H1 (cell line): ENCODE measurements around the gene C16orf54. TPM values are rescaled to one million over a fixed set of nuclear protein-coding genes. Genes with fewer than 3 reads are reported as not detected.
"Not testable (repeated sequence)": the region's sequence is repeated elsewhere in the genome, so short reads cannot be mapped to it uniquely, and the experiment has no call there.

Experiments used
- CTCF ChIA-PET: fragments of 300-600 bp; sonication (Branson Sonifier 250); formaldehyde crosslinking; loops from one replicate; lab custom pipeline; 2021; ENCODE audit not compliant: partially characterized antibody; lab: Charles Lee
- POLR2A ChIA-PET: fragments of 300-600 bp; sonication (Branson Sonifier 250); formaldehyde crosslinking; loops from one replicate; lab custom pipeline; 2021; ENCODE audit warnings: inconsistent platforms; ENCODE audit not compliant: partially characterized antibody; lab: Charles Lee
- DNase-seq, 2 experiments: peaks; one replicate each; pipeline versions ENCODE4 v3.0.0 to v3.0.0-alpha.2; 2010 to 2022; ENCODE audit warnings: low spot score in 2 of 2, low read depth in 1 of 2, mixed read lengths in 1 of 2
- FAIRE-seq: peaks from 2 replicates; lab custom pipeline; 2011; peaks lifted over from hg19 to GRCh38; lab: Jason Lieb, UNC
- H2AFZ ChIP-seq: 2 replicates; pipeline ENCODE4 v1.8.1; 2012; ENCODE audit warnings: low read length, inconsistent platforms
- H2AK5ac ChIP-seq: 2 replicates; pipeline ENCODE4 v1.6.1; 2013; ENCODE audit warnings: low read depth, low read length
- H2BK120ac ChIP-seq: replicated peaks from 2 replicates; pipeline ENCODE3; 2013; ENCODE audit warnings: low read depth, low read length, inconsistent platforms
- H2BK12ac ChIP-seq: 2 replicates; pipeline ENCODE4 v1.6.1; 2013; ENCODE audit warnings: low read depth, low read length
- H2BK15ac ChIP-seq: 2 replicates; pipeline ENCODE4 v1.6.1; 2013; ENCODE audit warnings: low read length
- H2BK20ac ChIP-seq: 2 replicates; pipeline ENCODE4 v1.6.1; 2013; ENCODE audit warnings: low read length
- H2BK5ac ChIP-seq: 2 replicates; pipeline ENCODE4 v1.6.1; 2013; ENCODE audit warnings: low read depth, low read length
- H3K14ac ChIP-seq: 2 replicates; pipeline ENCODE4 v1.6.1; 2013; ENCODE audit warnings: inconsistent platforms; ENCODE audit not compliant: insufficient read length
- H3K18ac ChIP-seq: 2 replicates; pipeline ENCODE4 v1.6.1; 2013; ENCODE audit warnings: low read length; ENCODE audit errors: extremely low read depth
- H3K23ac ChIP-seq: 2 replicates; pipeline ENCODE4 v1.6.1; 2013; ENCODE audit warnings: inconsistent platforms; ENCODE audit not compliant: insufficient read length
- H3K23me2 ChIP-seq: 2 replicates; pipeline ENCODE4 v1.6.1; 2013; ENCODE audit warnings: low read depth, low read length
- H3K27ac ChIP-seq: 2 replicates; pipeline ENCODE4 v1.6.1; 2011; ENCODE audit warnings: low read depth, low read length, inconsistent platforms
- H3K27me3 ChIP-seq, 4 experiments: replicated peaks in 1 of 4; 1 replicate in 1 of 4; 2 replicates in 3 of 4; pipeline versions ENCODE4 v1.6.1 to v1.8.1; 2011 to 2013; ENCODE audit warnings: low read length in 3 of 4, mild to moderate bottlenecking in 3 of 4, inconsistent platforms in 2 of 4, mixed read lengths in 2 of 4, moderate library complexity in 1 of 4; ENCODE audit not compliant: control insufficient read depth in 3 of 4, insufficient read depth in 3 of 4; ENCODE audit errors: extremely low read depth in 1 of 4
- H3K36me3 ChIP-seq, 4 experiments: 2 replicates each; pipeline versions ENCODE4 v1.6.1 to v1.8.1; 2011 to 2013; ENCODE audit warnings: mild to moderate bottlenecking in 4 of 4, low read length in 3 of 4, moderate library complexity in 2 of 4, control low read depth in 1 of 4, inconsistent platforms in 1 of 4; ENCODE audit not compliant: insufficient read depth in 4 of 4, control insufficient read depth in 2 of 4
- H3K4ac ChIP-seq: replicated peaks from 2 replicates; pipeline ENCODE3; 2013; ENCODE audit warnings: low read length, low read depth, mixed read lengths, inconsistent platforms; ENCODE audit not compliant: insufficient read length
- H3K4me1 ChIP-seq, 4 experiments: replicated peaks in 1 of 4; 1 replicate in 1 of 4; 2 replicates in 3 of 4; pipeline versions ENCODE4 v1.6.1 to v1.8.1; 2011 to 2013; ENCODE audit warnings: low read length in 3 of 4, inconsistent platforms in 2 of 4, mixed read lengths in 1 of 4; ENCODE audit not compliant: insufficient read depth in 4 of 4, control insufficient read depth in 3 of 4
- H3K4me2 ChIP-seq, 2 experiments: 2 replicates each; pipeline versions ENCODE4 v1.6.1 to v1.8.1; 2011 to 2013; ENCODE audit warnings: low read depth in 2 of 2, low read length in 2 of 2, control low read depth in 1 of 2, inconsistent platforms in 1 of 2, mild to moderate bottlenecking in 1 of 2; ENCODE audit not compliant: insufficient read depth in 1 of 2
- H3K4me3 ChIP-seq, 4 experiments: fragments of 200-600, 300-600 bp in 1 of 4; sonication (generic), shearing (Covaris generic), sonication (Bioruptor Twin) in 1 of 4; 2 replicates each; pipeline versions ENCODE4 v1.5.1 to v1.8.1; 2011 to 2016; ENCODE audit warnings: low read length in 4 of 4, low read depth in 3 of 4, control low read depth in 2 of 4, inconsistent platforms in 2 of 4, mild to moderate bottlenecking in 2 of 4, mixed read lengths in 1 of 4, moderate library complexity in 1 of 4; ENCODE audit not compliant: insufficient read depth in 2 of 4; ENCODE audit errors: extremely low read depth in 1 of 4
- H3K56ac ChIP-seq: replicated peaks from 2 replicates; pipeline ENCODE3; 2013; ENCODE audit warnings: low read depth, mild to moderate bottlenecking, mixed read lengths, low read length, inconsistent platforms; ENCODE audit not compliant: insufficient read length
- H3K79me1 ChIP-seq: 2 replicates; pipeline ENCODE4 v1.6.1; 2013; ENCODE audit warnings: low read depth, low read length, control low read depth
- H3K79me2 ChIP-seq, 2 experiments: 2 replicates each; pipeline versions ENCODE4 v1.6.1 to v1.8.1; 2012 to 2013; ENCODE audit warnings: low read length in 2 of 2, mild to moderate bottlenecking in 2 of 2, inconsistent platforms in 1 of 2; ENCODE audit not compliant: insufficient read depth in 2 of 2, control insufficient read depth in 1 of 2
- H3K9ac ChIP-seq, 4 experiments: replicated peaks in 1 of 4; 1 replicate in 1 of 4; 2 replicates in 3 of 4; pipeline versions ENCODE4 v1.6.1 to v1.8.1; 2011 to 2013; ENCODE audit warnings: low read depth in 3 of 4, low read length in 3 of 4, control low read depth in 2 of 4, mild to moderate bottlenecking in 2 of 4, moderate library complexity in 2 of 4, inconsistent platforms in 1 of 4; ENCODE audit errors: extremely low read depth in 1 of 4
- H3K9me3 ChIP-seq, 2 experiments: 2 replicates each; pipeline versions ENCODE4 v1.6.1 to v1.8.1; 2012 to 2013; ENCODE audit warnings: mild to moderate bottlenecking in 2 of 2, moderate library complexity in 2 of 2, control low read depth in 1 of 2, inconsistent platforms in 1 of 2, low read depth in 1 of 2, low read length in 1 of 2, mixed read lengths in 1 of 2; ENCODE audit not compliant: insufficient read depth in 2 of 2
- H4K20me1 ChIP-seq, 2 experiments: replicated peaks in 1 of 2; 2 replicates each; pipeline versions ENCODE3 to v1.8.1; 2011 to 2013; ENCODE audit warnings: inconsistent platforms in 2 of 2, low read length in 2 of 2, mild to moderate bottlenecking in 1 of 2; ENCODE audit not compliant: insufficient read depth in 2 of 2, control insufficient read depth in 1 of 2
- H4K5ac ChIP-seq: 2 replicates; pipeline ENCODE4 v1.6.1; 2013; ENCODE audit warnings: low read length, low read depth, mixed read lengths, inconsistent platforms; ENCODE audit not compliant: insufficient read length
- H4K8ac ChIP-seq: 2 replicates; pipeline ENCODE4 v1.8.0; 2013; ENCODE audit warnings: mild to moderate bottlenecking, moderate library complexity, low read length, inconsistent platforms; ENCODE audit not compliant: insufficient read depth; ENCODE audit errors: extremely low read depth
- H4K91ac ChIP-seq: replicated peaks from 2 replicates; pipeline ENCODE3; 2013; ENCODE audit warnings: low read length, mixed read lengths, inconsistent platforms; ENCODE audit not compliant: insufficient read length
- WGBS, 2 experiments: shearing (Covaris generic) in 1 of 2; methylation state at CpG; one replicate each; pipeline versions ENCODE4 v1.1.6 to v1.1.7; 2013 to 2015; ENCODE audit warnings: low lambda C conversion rate in 2 of 2, mixed read lengths in 2 of 2, inconsistent platforms in 1 of 2, low coverage in 1 of 2, missing lambda C conversion rate in 1 of 2; ENCODE audit not compliant: insufficient replicate concordance in 2 of 2, insufficient coverage in 1 of 2, insufficient read length in 1 of 2; ENCODE audit errors: extremely low coverage in 1 of 2, missing lambda C conversion rate in 1 of 2; 5-methylcytosine and 5-hydroxymethylcytosine counted together
- polyA plus RNA-seq, 7 experiments: library from polyadenylated mRNA; depleted of rRNA in 3 of 7; stranded (reverse) in 5 of 7; unstranded in 2 of 7; fragments of >200 nt in 5 of 7; fragments of 200-250 nt in 2 of 7; gene quantifications; 1 replicate in 5 of 7; 2 replicates in 1 of 7; 4 replicates in 1 of 7; pipeline versions ENCODE4 v1.2.1 to v1.2.3, GENCODE V29; 2011 to 2013; ENCODE audit warnings: missing spikeins in 2 of 7, mixed read lengths in 2 of 7
- total RNA-seq: library from RNA; stranded (reverse); fragmentation: NEBNext Ultra II Directional; extraction: Animal tissue kit (Norgen Biotek cat#: 25700); gene quantifications from 2 replicates; pipeline ENCODE4 v1.2.1, GENCODE V29; 2021

Gene C16orf54
- total and polyA plus RNA-seq, 2 of the 8 experiments (the other 6 are each of a cell fraction or from before 2014, with no cell fraction given): not detected

GRCh38 chr16:29748760-29749149 is 3.0 kb upstream of the C16orf54 start:
- not testable (repeated sequence) for FAIRE-seq, H3K79me2 ChIP-seq, H4K5ac ChIP-seq, H3K4me2 ChIP-seq, H3K9ac ChIP-seq, H2BK12ac ChIP-seq, H3K23me2 ChIP-seq, DNase-seq, H4K91ac ChIP-seq, H3K56ac ChIP-seq, H2BK5ac ChIP-seq, H3K18ac ChIP-seq, H4K20me1 ChIP-seq, H2AFZ ChIP-seq, H3K27me3 ChIP-seq, H3K4ac ChIP-seq, H3K27ac ChIP-seq, H2BK120ac ChIP-seq, H3K4me1 ChIP-seq, H3K79me1 ChIP-seq, H2BK20ac ChIP-seq, H3K4me3 ChIP-seq, H3K23ac ChIP-seq, H3K14ac ChIP-seq, H4K8ac ChIP-seq, H3K9me3 ChIP-seq, H3K36me3 ChIP-seq, H2BK15ac ChIP-seq, H2AK5ac ChIP-seq
- ChIA-PET POLR2A (interaction anchor here (0.9 to 3.2 kb wide), 11 partner anchors 9 to 67 kb away, joined by 3 to 12 read pairs (median 5); partner anchors contain the start of genes KIF22, MAZ and PAGR1), CTCF (interaction anchor here (0.5 to 2.6 kb wide), 10 partner anchors 12 to 61 kb away, joined by 3 to 12 read pairs (median 4); no protein-coding TSS in a partner anchor)
- 88% methylated on average over 4 of the region's 4 CpGs; no CpG with 5 or more reads in 1 of the 2 experiments for WGBS, 2 experiments
